IPS-15b (cell line): ENCODE data around the gene ST6GAL2.

Experiments used
- H3K27me3 ChIP-seq: one replicate; pipeline ENCODE4 v1.6.1; 2013; ENCODE audit warnings: low read length; ENCODE audit not compliant: control insufficient read depth, insufficient read depth
- H3K36me3 ChIP-seq: one replicate; pipeline ENCODE4 v1.6.1; 2013; ENCODE audit warnings: low read length; ENCODE audit not compliant: control insufficient read depth, insufficient read depth
- H3K4me1 ChIP-seq: one replicate; pipeline ENCODE4 v1.6.1; 2013; ENCODE audit warnings: mild to moderate bottlenecking, low read length; ENCODE audit not compliant: control insufficient read depth, insufficient read depth
- H3K4me3 ChIP-seq: one replicate; pipeline ENCODE4 v1.5.1; 2013; ENCODE audit warnings: low read depth, low read length
- H3K9ac ChIP-seq: one replicate; pipeline ENCODE4 v1.6.1; 2013; ENCODE audit warnings: low read depth, mild to moderate bottlenecking, low read length
- H3K9me3 ChIP-seq: one replicate; pipeline ENCODE4 v1.6.1; 2013; ENCODE audit warnings: mild to moderate bottlenecking, low read length; ENCODE audit not compliant: control insufficient read depth, insufficient read depth

Gene ST6GAL2

DNA sequence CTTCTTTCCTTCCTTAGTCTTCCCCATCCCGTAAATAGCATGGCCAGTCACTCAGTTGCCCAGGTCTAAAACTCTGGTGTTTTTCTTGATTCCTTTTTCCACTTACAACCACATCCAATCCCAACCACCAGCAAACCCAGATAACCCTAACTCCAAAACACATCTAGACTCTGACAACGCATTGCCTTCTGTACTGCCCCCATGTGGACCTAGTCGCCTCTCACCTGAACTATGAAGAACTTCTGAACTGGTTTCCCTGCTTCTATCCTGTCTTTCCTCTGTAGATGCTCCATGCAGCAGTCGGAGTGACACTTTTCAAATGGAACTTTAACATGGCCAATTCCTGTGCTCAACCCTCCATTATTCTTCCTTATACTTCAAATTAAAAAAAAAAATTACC is 26.5 kb downstream of the ST6GAL2 start:
- H3K36me3 ChIP-seq: no peaks in the 10 kb centered on the region
- H3K4me3 ChIP-seq: no peak overlapping the region
- H3K9me3 ChIP-seq: no peaks in the 10 kb centered on the region
- H3K27me3 ChIP-seq: no peaks in the 10 kb centered on the region
- H3K9ac ChIP-seq: no peak overlapping the region
- peaks cover 4% of the 10 kb centered on the region for H3K4me1 ChIP-seq

- Histone ChIP-seq H3K9ac (no peak overlapping the region), H3K9me3 (no peaks in the 10 kb centered on the region), H3K4me3 (no peak overlapping the region), H3K27me3 (no peaks in the 10 kb centered on the region), H3K36me3 (no peaks in the 10 kb centered on the region), H3K4me1 (peaks cover 4% of the 10 kb centered on the region)
Observed at GRCh38 chr2:106858810-106859209, 27.2 kb downstream of the ST6GAL2 start.

GRCh38 chr2:106857882-106858478 is 28.0 kb downstream of the ST6GAL2 start:
- Histone ChIP-seq H3K4me3 (no peak overlapping the region), H3K9ac (no peak overlapping the region), H3K4me1 (peaks cover 4% of the 10 kb centered on the region), H3K36me3 (no peaks in the 10 kb centered on the region), H3K9me3 (no peaks in the 10 kb centered on the region), H3K27me3 (no peaks in the 10 kb centered on the region)

GRCh38 chr2:106853631-106854030 is 32.3 kb downstream of the ST6GAL2 start:
- Histone ChIP-seq H3K36me3 (no peaks in the 10 kb centered on the region), H3K4me1 (peaks cover 17% of the 10 kb centered on the region), H3K9me3 (no peaks in the 10 kb centered on the region), H3K9ac (no peak overlapping the region), H3K4me3 (no peak overlapping the region), H3K27me3 (no peaks in the 10 kb centered on the region)

DNA sequence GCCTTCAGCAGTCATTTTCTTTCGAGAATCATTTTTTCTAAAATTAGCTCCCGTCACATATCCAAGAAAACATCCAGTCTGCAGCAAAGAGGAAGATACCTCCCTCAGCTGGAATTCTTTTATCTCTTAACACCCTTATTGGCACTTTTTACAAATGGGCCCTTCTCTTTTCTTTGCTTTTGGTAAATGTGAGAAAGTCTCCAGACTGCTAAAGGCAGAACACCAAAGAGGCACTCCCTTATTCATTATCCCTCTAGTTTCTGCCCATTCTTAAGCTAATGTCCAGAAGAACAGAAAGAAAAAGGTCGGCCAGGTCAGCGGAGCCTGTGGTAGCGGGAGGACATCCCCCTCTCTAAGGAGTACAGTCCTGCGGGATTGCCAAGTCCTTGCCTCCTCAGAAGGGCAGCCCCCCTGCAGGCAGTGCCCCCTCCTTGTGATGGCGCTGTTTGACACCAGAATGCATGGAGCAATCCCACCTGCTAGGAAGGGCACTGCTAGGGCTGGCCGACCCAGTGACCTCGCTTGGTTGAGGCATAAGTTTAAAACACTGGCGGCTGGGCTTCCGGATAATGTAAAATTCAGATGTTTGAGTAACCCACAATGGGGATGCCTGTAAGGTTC is 34.0 kb downstream of the ST6GAL2 start:
- Histone ChIP-seq H3K4me1 (peaks cover 17% of the 10 kb centered on the region), H3K4me3 (no peak overlapping the region)

DNA sequence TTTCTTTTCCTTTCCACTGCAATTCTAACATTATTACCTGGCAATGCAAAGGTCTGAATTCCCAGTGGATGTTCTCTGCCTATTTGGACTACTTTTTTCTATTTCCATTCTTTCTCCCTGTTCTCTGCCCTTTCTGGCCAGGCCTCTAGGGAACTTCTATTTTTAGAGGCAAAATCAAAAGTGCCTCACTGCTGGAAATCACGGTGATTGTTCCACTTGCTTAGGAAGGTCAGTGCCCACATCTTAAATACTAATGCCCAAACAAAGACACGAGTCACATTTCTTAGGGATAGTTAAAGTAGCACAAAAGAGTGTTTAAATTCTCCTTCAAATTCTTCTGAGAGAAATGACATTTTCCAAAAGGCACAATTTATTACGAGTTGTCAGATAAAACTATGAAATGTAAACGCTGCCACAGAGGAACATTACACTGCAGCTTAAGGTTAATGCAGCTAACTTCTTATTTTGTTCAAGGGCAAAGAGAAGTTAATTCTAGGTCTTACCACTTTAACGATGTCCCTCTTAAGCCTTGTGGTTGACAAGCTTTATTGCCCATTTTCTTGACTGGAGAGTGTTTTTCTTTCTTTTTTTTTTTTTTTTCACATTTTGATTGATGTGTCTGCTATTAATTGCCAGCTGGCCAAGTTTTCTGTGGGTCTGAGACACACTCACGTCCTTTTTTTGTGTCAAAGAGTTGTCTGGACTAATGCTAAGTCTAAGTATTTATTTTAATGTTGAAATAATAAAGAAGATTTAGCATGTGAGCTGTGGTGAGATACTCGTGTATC is 34.7 kb downstream of the ST6GAL2 start:
- H3K27me3 ChIP-seq: no peaks in the 10 kb centered on the region
- H3K4me1 ChIP-seq: peaks cover 17% of the 10 kb centered on the region
- no peak overlapping the region for H3K9ac ChIP-seq
- H3K36me3 ChIP-seq: no peaks in the 10 kb centered on the region
- H3K9me3 ChIP-seq: no peaks in the 10 kb centered on the region
- H3K4me3 ChIP-seq: no peak overlapping the region

More for the DNA sequence above, 34.0 kb downstream of the ST6GAL2 start:
- no peaks in the 10 kb centered on the region for H3K27me3 ChIP-seq
- H3K9me3 ChIP-seq: no peaks in the 10 kb centered on the region
- no peak overlapping the region for H3K9ac ChIP-seq
- no peaks in the 10 kb centered on the region for H3K36me3 ChIP-seq

DNA sequence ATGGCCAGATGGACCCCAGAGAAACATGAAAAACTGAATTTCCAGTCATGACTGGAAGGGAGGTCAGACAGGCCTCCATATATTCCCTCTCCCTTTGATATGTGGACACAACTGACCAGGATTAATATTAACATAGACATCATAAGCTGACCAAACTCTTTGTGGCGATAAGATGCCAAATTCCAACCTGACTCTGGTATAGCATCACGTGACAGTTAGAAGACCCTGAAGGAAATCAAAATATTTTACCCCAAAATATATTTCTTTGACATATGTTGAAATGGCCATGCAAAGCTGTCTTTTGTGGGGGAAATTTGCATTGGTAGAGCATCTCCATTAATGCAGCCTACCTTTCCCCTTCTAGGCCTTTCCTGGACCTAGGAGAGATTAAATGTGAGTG is 36.7 kb downstream of the ST6GAL2 start:
- no peaks in the 10 kb centered on the region for H3K9me3 ChIP-seq
- peaks cover 13% of the 10 kb centered on the region for H3K4me1 ChIP-seq
- H3K36me3 ChIP-seq: no peaks in the 10 kb centered on the region
- no peak overlapping the region for H3K4me3 ChIP-seq
- no peaks in the 10 kb centered on the region for H3K27me3 ChIP-seq
- no peak overlapping the region for H3K9ac ChIP-seq

DNA sequence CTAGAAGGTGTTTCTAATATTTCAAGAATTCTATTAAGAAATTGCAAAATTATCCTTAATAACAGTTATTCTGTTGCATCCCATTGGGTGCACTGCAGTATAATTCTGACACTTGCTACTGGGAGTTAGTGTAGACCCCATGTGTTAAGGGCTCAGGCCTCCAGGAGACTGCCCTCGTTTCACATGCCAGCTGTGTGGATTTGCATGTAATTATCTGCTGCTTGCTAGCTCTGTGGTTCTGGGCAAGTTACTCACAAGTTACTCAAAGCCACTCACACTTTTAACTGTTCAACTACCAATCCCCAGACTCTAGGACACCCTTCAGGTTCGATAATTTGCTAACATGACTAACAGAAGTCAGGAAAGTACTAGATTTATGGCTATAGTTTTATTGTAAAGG is 38.6 kb downstream of the ST6GAL2 start:
- H3K9ac ChIP-seq: no peak overlapping the region

DNA sequence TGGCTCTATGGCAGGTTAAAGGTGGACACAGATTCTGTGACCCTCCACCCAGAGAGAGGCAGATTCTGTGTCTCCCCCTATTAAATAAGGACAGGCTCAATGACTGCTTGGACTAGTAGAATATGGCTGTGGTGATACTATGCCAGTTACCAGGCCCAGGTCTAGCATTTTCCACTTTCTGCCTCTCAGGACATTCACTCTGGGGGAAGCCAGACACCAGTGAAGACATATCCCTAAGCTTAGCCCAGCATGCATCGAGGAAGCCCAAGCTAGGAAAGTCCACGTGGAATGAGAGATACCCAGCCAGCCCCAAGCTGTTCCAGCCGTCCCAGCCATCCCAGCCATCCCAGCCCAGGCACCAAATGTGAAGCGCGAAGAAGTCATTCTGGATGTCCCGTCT is 40.3 kb downstream of the ST6GAL2 start:
- peaks cover 3% of the 10 kb centered on the region for H3K4me1 ChIP-seq
- H3K36me3 ChIP-seq: no peaks in the 10 kb centered on the region
- no peaks in the 10 kb centered on the region for H3K9me3 ChIP-seq
- no peak overlapping the region for H3K4me3 ChIP-seq
- no peak overlapping the region for H3K9ac ChIP-seq
- H3K27me3 ChIP-seq: no peaks in the 10 kb centered on the region

More for the DNA sequence above, 38.6 kb downstream of the ST6GAL2 start:
- H3K9me3 ChIP-seq: no peaks in the 10 kb centered on the region
- no peaks in the 10 kb centered on the region for H3K36me3 ChIP-seq
- no peaks in the 10 kb centered on the region for H3K27me3 ChIP-seq
- peaks cover 11% of the 10 kb centered on the region for H3K4me1 ChIP-seq
- no peak overlapping the region for H3K4me3 ChIP-seq

DNA sequence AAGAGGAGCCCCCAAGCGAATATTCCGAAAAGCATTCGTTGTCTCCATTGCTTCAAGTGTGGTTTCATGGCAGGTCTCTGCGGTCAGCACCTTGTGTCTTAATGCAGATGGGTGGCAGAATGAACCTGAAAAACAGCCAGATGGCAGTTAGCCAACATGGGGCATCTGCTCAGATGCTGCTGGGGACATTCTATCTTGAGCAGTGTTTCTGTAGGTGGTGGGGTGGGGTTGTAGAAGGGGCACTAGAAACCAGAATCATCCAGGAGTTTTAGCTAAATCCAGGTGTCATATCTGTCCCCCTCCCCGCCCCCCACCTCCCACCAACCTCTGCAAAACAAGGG is 42.1 kb downstream of the ST6GAL2 start:
- no peak overlapping the region for H3K9ac ChIP-seq
- H3K4me3 ChIP-seq: no peak overlapping the region
- no peaks in the 10 kb centered on the region for H3K27me3 ChIP-seq
- H3K9me3 ChIP-seq: no peaks in the 10 kb centered on the region
- no peaks in the 10 kb centered on the region for H3K36me3 ChIP-seq
- H3K4me1 ChIP-seq: peaks cover 2% of the 10 kb centered on the region

DNA sequence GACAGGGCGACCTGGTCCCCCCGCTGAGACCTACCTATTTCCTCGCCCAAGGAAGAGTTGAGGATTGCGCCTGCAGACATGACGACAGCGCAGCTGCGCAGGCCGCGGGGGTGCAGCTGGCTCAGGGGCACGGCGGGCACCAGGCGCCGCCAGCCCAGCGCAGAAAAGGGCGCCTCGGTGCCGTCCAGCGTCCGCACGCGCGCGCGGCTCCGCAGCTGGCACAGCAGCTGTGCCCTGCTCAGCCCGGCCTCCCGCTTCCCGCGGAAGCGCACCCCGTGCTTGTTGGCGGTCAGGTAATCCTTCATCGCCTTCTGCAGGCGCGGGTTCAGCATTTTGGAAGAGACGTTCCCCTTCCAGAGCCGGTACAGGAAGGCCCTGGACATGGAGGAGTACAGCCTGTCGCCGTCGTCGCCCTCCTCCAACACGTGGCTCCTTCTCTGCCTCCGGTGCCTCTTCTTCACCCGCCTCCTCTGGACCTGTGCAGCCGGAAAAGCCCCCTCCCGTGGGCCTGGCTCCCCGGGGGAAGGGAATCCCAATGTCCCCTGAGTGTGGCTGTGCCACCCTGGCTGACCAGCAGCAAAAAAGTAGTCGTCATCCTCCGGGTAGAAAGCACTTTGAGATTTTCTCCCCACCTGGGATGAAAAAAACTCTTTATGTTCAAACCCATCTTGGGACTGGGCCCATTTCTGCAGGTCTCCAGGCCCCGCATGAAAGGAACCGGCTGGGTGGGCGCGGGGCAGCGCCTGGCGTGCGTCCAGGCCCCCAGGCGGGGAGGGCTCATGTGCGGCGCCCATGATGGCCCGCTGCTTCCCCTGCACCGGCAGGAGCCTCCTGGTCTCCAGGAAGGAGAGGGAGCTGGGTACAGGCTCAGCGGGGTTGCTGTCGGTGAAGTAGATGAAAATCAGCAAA is 42.7 kb downstream of the ST6GAL2 start:
- Histone ChIP-seq H3K27me3 (no peaks in the 10 kb centered on the region), H3K4me3 (no peak overlapping the region), H3K9ac (no peak overlapping the region), H3K9me3 (no peaks in the 10 kb centered on the region), H3K36me3 (no peaks in the 10 kb centered on the region), H3K4me1 (no peaks in the 10 kb centered on the region)
